CD4-positive, alpha-beta T cell treated with Interferon alpha-2 for 1 hour (primary cell): ENCODE measurements around the gene PRR23A.
"Not testable (repeated sequence)": the region's sequence is repeated elsewhere in the genome, so short reads cannot be mapped to it uniquely, and the experiment has no call there.

Experiments
- DNase-seq, 2 donors: peaks; one replicate each; pipeline ENCODE4 v3.0.0-alpha.2; 2020 to 2022

The PRR23A gene

GRCh38 chr3:139006051-139006716 lies at the start of gene PRR23A:
TSS of gene PRR23A (minus strand) at chr3:139006268. CDS start at chr3:139006268, 0 bp downstream.
- no peak for DNase-seq

GRCh38 chr3:139052802-139053600 lies 46.9 kb upstream of the PRR23A start:
- DNase-seq: no peak

GRCh38 chr3:139044366-139045210 lies 38.5 kb upstream of the PRR23A start, which contains the start of gene PRR23C:
TSS of gene PRR23C (minus strand) at chr3:139044892. CDS start at chr3:139044620, 272 bp downstream.
- no peak for DNase-seq

GRCh38 chr3:139043554-139044365 lies 37.7 kb upstream of the PRR23A start:
- no peak for DNase-seq

GRCh38 chr3:139037478-139037877 lies 31.4 kb upstream of the PRR23A start:
- no peak for DNase-seq

GRCh38 chr3:139032326-139033002 lies 26.4 kb upstream of the PRR23A start:
- no peak for DNase-seq

- not testable (repeated sequence) for DNase-seq
These were observed 24.5 kb upstream of the PRR23A start for GRCh38 chr3:139030576-139030975.

GRCh38 chr3:139024968-139025367 lies 18.9 kb upstream of the PRR23A start:
- no peak for DNase-seq

- DNase-seq: no peak
These were observed 14.8 kb upstream of the PRR23A start, which contains the start of gene PRR23B for GRCh38 chr3:139020868-139021234. TSS of gene PRR23B (minus strand) at chr3:139020926. CDS start at chr3:139020661, 265 bp downstream.

GRCh38 chr3:139020036-139020867 lies 14.2 kb upstream of the PRR23A start:
- DNase-seq: no peak

- DNase-seq: no peak
These were observed 10.5 kb upstream of the PRR23A start for GRCh38 chr3:139016430-139017048.

- DNase-seq: no peak
These were observed 593 bp downstream of the PRR23A start for GRCh38 chr3:139005356-139005993.

- no peak for DNase-seq
These were observed 10.4 kb downstream of the PRR23A start for GRCh38 chr3:138995706-138996105.

GRCh38 chr3:138987181-138987580 lies 18.9 kb downstream of the PRR23A start:
- DNase-seq: no peak

GRCh38 chr3:138985932-138986331 lies 20.1 kb downstream of the PRR23A start:
- no peak for DNase-seq

- no peak for DNase-seq
These were observed 21.3 kb downstream of the PRR23A start for GRCh38 chr3:138984816-138985215.

GRCh38 chr3:138976047-138976446 lies 30.0 kb downstream of the PRR23A start:
- DNase-seq: no peak

GRCh38 chr3:138975351-138975750 lies 30.7 kb downstream of the PRR23A start:
- DNase-seq: no peak

- DNase-seq: no peak
These were observed 31.6 kb downstream of the PRR23A start for GRCh38 chr3:138974462-138974861.

GRCh38 chr3:138972941-138973340 lies 33.1 kb downstream of the PRR23A start:
- no peak for DNase-seq
